ENCODE data around the gene SLC25A31. TPM values are rescaled to one million over a fixed set of nuclear protein-coding genes. Genes with fewer than 3 reads are reported as not detected.

Gene SLC25A31
- polyA plus RNA-seq, 1 experiment, result not detected

DNA sequence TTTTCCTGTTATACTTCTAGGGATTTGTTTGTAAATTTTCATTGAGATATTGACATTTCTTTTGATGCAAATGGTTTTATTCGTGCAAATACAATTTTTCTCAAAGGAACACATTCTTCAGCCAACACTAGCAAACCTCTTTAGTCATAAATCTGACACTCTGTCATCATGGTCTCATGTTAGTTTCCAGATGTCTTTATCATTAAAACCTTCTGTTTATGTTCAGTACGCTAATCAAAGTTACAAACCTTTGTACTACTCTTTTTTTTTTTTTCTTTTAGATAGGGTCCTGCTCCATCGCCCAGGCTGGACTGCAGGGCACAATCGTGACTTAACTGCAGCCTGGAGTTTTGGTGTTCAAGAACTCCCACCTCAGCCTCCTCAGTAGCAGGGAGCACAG, 7.1 kb downstream of the SLC25A31 start:
- CTCF ChIA-PET, result no interaction called here
- POLR2A ChIA-PET, result no interaction called here

DNA sequence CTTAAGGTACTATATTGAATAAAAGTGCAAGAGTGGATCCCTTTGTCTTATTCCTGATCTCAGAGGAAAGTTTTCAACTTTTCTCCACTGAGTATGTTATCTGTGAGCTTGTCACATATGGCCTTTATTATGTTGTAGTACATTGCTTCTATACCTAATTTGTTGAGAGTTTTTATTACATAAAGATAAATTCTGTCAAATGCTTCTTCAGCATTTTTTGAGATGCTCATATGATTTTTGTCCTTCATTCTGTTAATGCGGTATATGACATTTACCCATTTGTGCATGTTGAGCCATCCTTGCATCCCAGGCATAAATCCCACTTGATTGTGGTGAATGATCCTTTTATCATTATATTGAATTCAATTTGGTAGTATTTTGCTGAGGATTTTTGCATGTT, 11.0 kb downstream of the SLC25A31 start:
- H3K9me3 ChIP-seq (ENCODE audit: control insufficient read depth, insufficient read depth, low read length), result peaks cover 3% of the 10 kb centered on the region; the same call in 1 of the 2 replicates
- ChIA-PET CTCF (no interaction called here), POLR2A (no interaction called here)
- no peak overlapping the region for H3K4me3 ChIP-seq (ENCODE audit: low read depth, low read length)
- no peak overlapping the region for H3K27ac ChIP-seq (ENCODE audit: low read depth, low read length)
- TF ChIP-seq, protein P1, sequence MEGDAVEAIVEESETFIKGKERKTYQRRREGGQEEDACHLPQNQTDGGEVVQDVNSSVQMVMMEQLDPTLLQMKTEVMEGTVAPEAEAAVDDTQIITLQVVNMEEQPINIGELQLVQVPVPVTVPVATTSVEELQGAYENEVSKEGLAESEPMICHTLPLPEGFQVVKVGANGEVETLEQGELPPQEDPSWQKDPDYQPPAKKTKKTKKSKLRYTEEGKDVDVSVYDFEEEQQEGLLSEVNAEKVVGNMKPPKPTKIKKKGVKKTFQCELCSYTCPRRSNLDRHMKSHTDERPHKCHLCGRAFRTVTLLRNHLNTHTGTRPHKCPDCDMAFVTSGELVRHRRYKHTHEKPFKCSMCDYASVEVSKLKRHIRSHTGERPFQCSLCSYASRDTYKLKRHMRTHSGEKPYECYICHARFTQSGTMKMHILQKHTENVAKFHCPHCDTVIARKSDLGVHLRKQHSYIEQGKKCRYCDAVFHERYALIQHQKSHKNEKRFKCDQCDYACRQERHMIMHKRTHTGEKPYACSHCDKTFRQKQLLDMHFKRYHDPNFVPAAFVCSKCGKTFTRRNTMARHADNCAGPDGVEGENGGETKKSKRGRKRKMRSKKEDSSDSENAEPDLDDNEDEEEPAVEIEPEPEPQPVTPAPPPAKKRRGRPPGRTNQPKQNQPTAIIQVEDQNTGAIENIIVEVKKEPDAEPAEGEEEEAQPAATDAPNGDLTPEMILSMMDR (IDR thresholded peaks at IDR 0.05; ENCODE audit: low read depth, low read length), result no peak
- H3K27me3 ChIP-seq (ENCODE audit: control insufficient read depth, insufficient read depth, low read length), result no peaks in the 10 kb centered on the region
- DNase-seq (ENCODE audit: low read depth, low spot score), result no peak

More for the DNA sequence above, 7.1 kb downstream of the SLC25A31 start:
- no peak overlapping the region for H3K4me3 ChIP-seq (ENCODE audit: low read depth, low read length)
- H3K27ac ChIP-seq (ENCODE audit: low read depth, low read length), result no peak overlapping the region
- DNase-seq (ENCODE audit: low read depth, low spot score), result no peak
- TF ChIP-seq, protein P1 (IDR thresholded peaks at IDR 0.05; ENCODE audit: low read depth, low read length), result no peak
- no peaks in the 10 kb centered on the region for H3K27me3 ChIP-seq (ENCODE audit: control insufficient read depth, insufficient read depth, low read length)
- H3K9me3 ChIP-seq (ENCODE audit: control insufficient read depth, insufficient read depth, low read length), result peaks cover 3% of the 10 kb centered on the region; the same call in 1 of the 2 replicates

- DNase-seq (ENCODE audit: low read depth, low spot score), result no peak
- H3K27me3 ChIP-seq (ENCODE audit: control insufficient read depth, insufficient read depth, low read length), result no peaks in the 10 kb centered on the region
- peaks cover 12% of the 10 kb centered on the region for H3K9me3 ChIP-seq (ENCODE audit: control insufficient read depth, insufficient read depth, low read length)
- no peak overlapping the region for H3K27ac ChIP-seq (ENCODE audit: low read depth, low read length)
- TF ChIP-seq, protein P1 (IDR thresholded peaks at IDR 0.05; ENCODE audit: low read depth, low read length), result no peak
- H3K4me3 ChIP-seq (ENCODE audit: low read depth, low read length), result no peak overlapping the region
- CTCF ChIA-PET, result no interaction called here
- POLR2A ChIA-PET, result no interaction called here
These were observed 17.7 kb downstream of the SLC25A31 start for GRCh38 chr4:127747883-127748282.

GRCh38 chr4:127748957-127749356, 18.8 kb downstream of the SLC25A31 start:
- ChIA-PET POLR2A (no interaction called here), CTCF (no interaction called here)
- peaks cover 12% of the 10 kb centered on the region for H3K9me3 ChIP-seq (ENCODE audit: control insufficient read depth, insufficient read depth, low read length)
- TF ChIP-seq, protein P1 (IDR thresholded peaks at IDR 0.05; ENCODE audit: low read depth, low read length), result no peak
- no peak overlapping the region for H3K4me3 ChIP-seq (ENCODE audit: low read depth, low read length)
- DNase-seq (ENCODE audit: low read depth, low spot score), result no peak
- no peak overlapping the region for H3K27ac ChIP-seq (ENCODE audit: low read depth, low read length)
- no peaks in the 10 kb centered on the region for H3K27me3 ChIP-seq (ENCODE audit: control insufficient read depth, insufficient read depth, low read length)

DNA sequence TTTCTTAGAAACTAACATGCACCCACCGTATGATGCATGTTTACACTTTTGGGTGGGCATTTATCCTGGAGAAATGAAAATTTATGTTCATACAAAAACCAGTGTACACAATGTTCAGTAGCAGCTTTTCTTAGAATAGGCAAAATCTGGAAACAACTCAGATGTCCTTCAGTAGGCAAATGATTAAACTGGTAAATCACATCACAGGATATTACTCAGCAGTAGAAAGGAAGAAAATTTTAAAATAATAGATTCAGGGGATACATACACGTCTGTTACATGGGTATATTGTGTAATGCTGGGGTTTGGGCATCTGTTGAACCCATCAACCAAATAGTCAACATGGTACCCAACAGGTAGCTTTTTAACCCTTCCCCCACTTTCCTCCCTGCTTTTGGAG, 26.7 kb downstream of the SLC25A31 start:
- Histone ChIP-seq H3K27me3 (ENCODE audit: control insufficient read depth, insufficient read depth, low read length) (no peaks in the 10 kb centered on the region), H3K9me3 (ENCODE audit: control insufficient read depth, insufficient read depth, low read length) (no peaks in the 10 kb centered on the region), H3K4me3 (ENCODE audit: low read depth, low read length) (no peak overlapping the region), H3K27ac (ENCODE audit: low read depth, low read length) (no peak overlapping the region)
- TF ChIP-seq, protein P1 (IDR thresholded peaks at IDR 0.05; ENCODE audit: low read depth, low read length), result no peak
- POLR2A ChIA-PET, result no interaction called here
- CTCF ChIA-PET, result no interaction called here
- DNase-seq (ENCODE audit: low read depth, low spot score), result no peak

Data from AG04450 (cell line).